GM19351 (cell line): ENCODE data around the gene ZNF862.

Experiments used
- ATAC-seq: cut with Tn5 transposase; IDR thresholded peaks from one replicate; pipeline ENCODE4 v1.9.1; 2021; ENCODE audit warnings: mild to moderate bottlenecking, moderate library complexity; ENCODE audit not compliant: unreplicated experiment

The ZNF862 gene

GRCh38 chr7:149844445-149844844 is 6.3 kb downstream of the ZNF862 start:
- no peak for ATAC-seq

- no peak for ATAC-seq
Measured at GRCh38 chr7:149845257-149845980, 7.2 kb downstream of the ZNF862 start.

DNA sequence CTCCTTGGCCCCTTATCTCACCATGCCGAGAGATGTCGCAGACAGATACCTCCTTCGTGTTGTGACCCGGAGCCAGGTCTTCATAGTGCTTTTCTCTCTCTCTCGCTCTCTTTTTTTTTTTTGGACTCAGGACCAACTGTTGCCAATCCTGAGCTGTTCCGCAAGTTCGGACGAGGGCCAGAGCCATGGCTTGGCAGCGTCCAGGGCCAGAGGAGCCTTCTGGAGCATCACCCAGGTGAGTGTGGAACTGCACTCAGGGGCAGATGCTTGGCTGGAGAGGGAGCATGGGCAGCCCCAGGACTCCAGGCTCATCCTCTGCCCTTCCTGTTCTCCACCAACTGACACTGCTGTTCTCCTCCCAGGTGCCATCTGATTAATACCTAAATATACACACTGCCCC is 7.8 kb downstream of the ZNF862 start:
- ATAC-seq, result no peak

- peak; percentile 84 for ATAC-seq
Measured at GRCh38 chr7:149846436-149847046, 8.4 kb downstream of the ZNF862 start.

- no peak for ATAC-seq
Measured at GRCh38 chr7:149849174-149849573, 11.0 kb downstream of the ZNF862 start.

DNA sequence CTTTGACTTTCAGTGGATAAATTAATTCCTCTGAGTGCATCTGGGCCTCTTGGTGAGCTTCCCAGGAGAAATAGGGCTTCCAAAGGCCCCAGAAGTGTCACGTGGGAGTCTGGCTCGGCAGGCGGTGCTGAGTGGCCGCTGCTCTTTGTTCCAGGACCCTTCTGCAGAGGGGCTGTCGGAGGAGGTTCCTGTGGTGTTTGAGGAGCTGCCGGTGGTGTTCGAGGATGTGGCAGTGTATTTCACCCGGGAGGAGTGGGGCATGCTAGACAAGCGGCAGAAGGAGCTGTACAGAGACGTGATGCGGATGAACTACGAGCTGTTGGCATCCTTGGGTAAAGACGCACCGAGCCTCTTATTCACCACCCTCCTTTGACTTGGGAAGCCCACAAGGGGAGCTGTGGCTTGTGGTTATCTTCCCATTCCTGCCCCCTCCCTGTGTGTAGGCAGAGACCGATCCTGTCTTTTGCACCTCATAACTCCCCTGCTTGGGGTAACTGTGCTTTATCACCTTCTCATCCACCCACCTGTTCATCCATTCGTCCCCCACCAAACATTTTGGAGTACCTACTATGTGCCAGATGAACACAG is 11.9 kb downstream of the ZNF862 start:
- no peak for ATAC-seq

GRCh38 chr7:149850716-149851115 is 12.5 kb downstream of the ZNF862 start:
- no peak for ATAC-seq

DNA sequence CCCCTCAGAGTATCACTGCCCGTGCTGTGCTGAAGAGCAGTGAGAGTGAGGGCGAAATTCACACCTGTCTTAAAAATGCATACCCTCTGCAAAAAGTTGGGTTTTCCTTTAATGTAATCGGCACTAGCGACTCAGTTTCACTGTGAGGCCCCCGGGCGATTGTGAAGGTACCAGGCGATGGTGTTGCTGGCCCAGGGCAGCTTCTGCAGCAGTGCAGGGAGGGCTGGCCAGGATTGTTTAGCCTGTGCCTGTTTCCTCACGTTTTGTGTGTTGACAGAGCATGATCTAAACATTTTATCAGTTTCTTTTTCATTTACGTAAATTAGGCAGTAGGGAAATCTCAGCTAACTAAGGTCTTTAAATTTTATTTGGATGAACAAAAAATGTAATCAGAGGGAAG is 13.3 kb downstream of the ZNF862 start:
- ATAC-seq, result no peak

- no peak for ATAC-seq
Measured at GRCh38 chr7:149853157-149853556, 15.0 kb downstream of the ZNF862 start.

DNA sequence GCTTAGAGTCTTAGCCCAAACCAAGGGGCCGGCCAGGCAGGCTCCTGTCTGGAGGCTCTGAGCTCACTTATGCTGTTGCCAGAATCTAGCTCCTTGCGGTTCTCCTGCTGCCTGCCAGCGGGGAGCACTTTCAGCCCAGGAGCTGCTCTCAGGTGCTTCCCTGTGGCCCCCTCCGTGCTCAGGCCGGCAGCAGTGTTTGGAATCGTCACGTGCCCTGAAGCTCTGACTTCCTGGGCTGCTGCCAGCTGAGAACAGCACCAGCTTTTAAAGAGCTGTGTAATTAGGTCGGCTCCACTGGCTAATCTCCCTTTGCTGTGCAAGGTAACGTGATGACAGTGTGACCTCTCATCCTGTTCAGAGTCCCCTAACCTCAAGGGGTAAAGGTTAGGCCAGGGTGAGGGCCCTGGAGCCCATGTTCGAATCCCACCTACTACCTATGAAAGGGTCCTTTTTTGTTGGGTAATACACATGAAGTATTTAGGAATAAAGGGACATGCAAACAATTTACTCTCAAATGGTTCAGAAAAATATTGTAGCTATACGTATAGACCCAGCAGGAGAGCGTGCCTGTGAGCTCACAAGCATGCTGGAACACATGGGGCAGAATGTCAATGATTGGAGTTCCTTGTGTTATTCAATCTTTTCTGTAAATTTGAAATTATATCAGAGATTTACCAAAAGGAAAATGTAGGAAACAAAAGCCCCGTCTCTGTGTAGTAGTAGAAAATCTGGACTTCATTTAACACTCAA is 16.6 kb downstream of the ZNF862 start:
- ATAC-seq, result no peak

DNA sequence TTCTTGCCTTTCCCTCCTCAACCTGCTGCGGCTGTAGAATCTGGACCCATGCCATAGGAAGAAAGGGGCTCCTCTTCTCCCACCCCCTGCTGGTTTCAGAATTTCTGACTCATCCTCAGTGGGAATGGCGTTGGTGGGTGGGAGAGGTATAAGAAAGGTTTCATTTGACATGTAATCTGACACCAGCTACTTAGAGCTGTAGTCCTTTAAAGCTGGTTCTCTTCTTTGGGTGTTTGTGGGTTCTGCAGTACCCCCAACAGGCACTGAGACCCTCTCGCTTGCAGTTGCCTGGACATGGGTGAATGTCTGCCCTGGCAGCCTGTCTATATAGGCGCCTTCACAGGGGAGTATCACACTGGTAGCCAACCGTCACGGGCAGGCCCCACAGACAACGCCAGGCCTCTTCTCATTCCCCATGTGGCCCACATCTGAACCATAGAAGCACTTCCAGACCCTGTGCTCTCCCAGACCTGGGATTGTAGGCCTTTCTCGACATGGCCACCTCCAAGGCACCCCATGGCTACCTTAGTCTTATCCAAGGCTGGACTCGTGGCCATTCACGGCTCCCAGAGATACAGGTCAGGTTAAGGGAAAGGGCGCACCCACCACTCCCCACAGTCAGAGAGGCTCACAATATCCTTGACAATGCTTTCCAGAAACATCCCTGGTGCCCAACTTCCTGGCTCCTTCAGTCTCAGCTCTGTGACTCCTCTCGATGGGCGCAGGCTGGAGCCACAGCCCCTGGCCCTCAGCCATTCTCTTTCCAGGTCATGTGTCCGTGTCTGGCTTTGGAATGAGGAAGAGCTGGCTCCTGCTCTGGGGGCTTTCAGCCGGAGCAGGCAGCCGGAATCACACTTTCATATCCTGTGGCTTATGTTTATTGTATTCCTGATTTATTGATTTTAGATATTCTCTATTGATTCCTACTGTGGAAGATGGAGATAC is 17.5 kb downstream of the ZNF862 start:
- no peak for ATAC-seq

DNA sequence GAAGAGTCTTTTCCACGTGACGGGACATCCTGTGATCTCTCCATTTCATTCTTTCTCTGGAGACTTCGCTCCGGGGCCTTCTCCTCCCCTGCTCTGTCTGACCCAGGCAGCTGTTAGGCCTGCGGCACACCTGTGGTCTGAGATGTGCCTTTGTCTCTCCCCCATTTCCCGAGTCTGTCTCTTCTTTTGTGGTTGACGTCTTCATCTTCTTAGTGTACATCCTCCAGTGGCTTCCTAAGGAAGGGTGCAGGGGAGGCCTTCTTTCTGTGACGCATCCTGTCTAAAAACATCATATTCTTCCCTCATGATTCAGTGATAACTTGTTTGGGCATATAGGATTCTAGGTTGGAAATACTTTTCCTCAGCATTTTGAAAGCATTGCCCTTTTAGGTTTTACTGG is 18.4 kb downstream of the ZNF862 start:
- ATAC-seq, result no peak

DNA sequence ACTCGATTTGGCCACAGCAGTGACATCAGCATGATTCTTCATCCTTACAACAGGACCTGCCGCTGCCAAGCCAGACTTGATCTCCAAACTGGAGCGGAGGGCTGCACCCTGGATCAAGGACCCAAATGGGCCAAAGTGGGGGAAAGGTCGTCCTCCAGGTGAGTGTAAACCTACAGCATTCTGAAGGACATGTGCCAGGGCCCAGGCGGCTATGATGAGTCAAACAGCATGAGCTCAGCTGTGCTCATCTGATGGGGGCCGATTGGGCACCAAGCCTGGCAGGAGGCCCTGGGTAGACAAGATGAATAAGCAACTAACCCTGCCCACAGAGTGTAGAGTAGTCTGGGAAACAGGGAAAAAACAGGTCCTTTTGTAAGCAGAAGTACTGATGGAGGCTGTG is 21.2 kb downstream of the ZNF862 start:
- no peak for ATAC-seq

- ATAC-seq, result no peak
Measured at GRCh38 chr7:149859876-149860275, 21.7 kb downstream of the ZNF862 start.

GRCh38 chr7:149860821-149861727 is 22.9 kb downstream of the ZNF862 start:
- no peak for ATAC-seq

GRCh38 chr7:149861728-149862045 is 23.5 kb downstream of the ZNF862 start:
- no peak for ATAC-seq

- ATAC-seq, result no peak
Measured at GRCh38 chr7:149862156-149862555, 24.0 kb downstream of the ZNF862 start.

DNA sequence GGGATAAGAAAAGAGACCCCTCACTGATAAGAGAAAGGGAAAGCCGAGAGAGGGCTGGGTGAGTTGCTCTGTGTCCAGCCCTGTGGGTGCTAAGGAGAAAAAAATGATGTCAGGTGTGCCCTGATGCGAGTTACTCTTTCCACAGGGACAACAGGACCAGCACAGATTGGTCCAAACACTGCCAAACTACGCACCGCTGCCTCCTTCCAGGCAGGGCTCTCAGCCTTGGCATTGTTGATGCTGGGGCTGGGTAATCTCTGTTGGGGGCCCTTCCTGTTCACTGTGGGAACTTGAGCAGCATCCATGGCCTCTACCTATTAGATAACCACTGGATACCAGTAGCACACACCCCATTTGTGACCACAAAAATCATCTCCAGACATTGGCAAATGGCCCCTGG is 25.3 kb downstream of the ZNF862 start:
- ATAC-seq, result no peak

DNA sequence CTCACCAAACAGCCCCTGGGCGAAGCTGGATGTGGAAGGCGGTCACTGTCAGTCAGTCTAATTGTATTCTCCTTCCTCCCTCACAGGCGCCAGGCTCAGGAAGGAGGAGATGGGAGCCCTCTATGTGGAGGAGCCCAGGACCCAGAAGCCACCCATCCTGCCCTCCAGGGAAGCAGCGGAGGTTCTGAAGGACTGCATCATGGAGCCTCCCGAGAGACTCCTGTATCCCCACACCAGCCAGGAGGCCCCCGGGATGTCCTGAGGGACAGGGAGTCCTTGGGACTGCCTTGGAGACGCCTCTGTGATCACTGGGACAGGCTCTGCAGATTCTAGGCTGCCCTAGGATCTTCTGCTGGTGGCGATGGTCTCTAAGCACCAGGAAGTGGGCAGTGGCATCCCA is 25.8 kb downstream of the ZNF862 start:
- no peak for ATAC-seq

DNA sequence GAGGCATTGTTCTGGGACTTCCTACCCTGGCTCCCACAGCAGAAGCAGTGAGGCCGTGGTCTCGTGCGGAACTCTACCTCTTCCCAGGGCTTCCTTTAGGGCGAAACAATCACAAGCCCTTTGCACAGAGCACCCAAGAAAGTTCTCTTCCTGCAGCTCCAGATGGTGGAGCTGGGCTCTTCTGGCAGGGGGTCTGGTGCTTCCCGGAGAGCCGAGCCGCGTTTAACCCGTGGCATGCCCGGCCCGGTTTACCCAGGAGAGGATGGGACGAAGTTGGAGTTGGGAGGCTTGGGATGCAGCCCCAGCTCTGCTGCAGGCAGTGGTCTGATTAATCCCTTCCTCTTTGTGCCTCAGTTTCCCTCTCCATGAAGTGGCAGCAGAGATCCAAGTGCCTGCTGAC is 26.6 kb downstream of the ZNF862 start:
- no peak for ATAC-seq
